A673 (cell line): ENCODE results near the gene RPS6KA1. TPM values are rescaled to one million over a fixed set of nuclear protein-coding genes. Genes with fewer than 3 reads are reported as not detected.

Source experiments
- BruUV-seq: library from RNA; stranded (reverse); fragments of 400-500 nt; replicated peaks from 2 replicates; lab custom pipeline; 2021; lab: Mats Ljungman, UMichigan
- CTCF ChIA-PET: fragments of 300-600 bp; sonication (Branson Sonifier 250); formaldehyde crosslinking; loops from one replicate; lab custom pipeline; 2022; ENCODE audit warnings: antibody characterized with exemption; lab: Charles Lee
- POLR2A ChIA-PET: fragments of 300-600 bp; sonication (Branson Sonifier 250); formaldehyde crosslinking; loops from one replicate; lab custom pipeline; 2022; ENCODE audit warnings: antibody characterized with exemption; ENCODE audit not compliant: low non-redundant PET; lab: Charles Lee
- DNase-seq: peaks from one replicate; pipeline ENCODE4 v3.0.0-alpha.2; 2015; ENCODE audit warnings: low spot score
- H3K27ac ChIP-seq: fragments of 200-600 bp; sonication (generic); 2 replicates; pipeline ENCODE4 v1.5.1; 2016; ENCODE audit warnings: mixed run types, low read depth, mild to moderate bottlenecking, mixed read lengths, antibody characterized with exemption, low read length; ENCODE audit not compliant: poor library complexity, severe bottlenecking
- H3K27me3 ChIP-seq: fragments of 200-600 bp; sonication (generic); replicated peaks from 2 replicates; pipeline ENCODE4 v1.6.1; 2017; ENCODE audit warnings: mixed run types, low read depth, mild to moderate bottlenecking, mixed read lengths, antibody characterized with exemption, low read length; ENCODE audit not compliant: insufficient read depth, poor library complexity
- H3K36me3 ChIP-seq: fragments of 200-600 bp; sonication (generic); 2 replicates; pipeline ENCODE4 v1.6.1; 2016; ENCODE audit warnings: mixed run types, mild to moderate bottlenecking, mixed read lengths, antibody characterized with exemption, low read length; ENCODE audit not compliant: insufficient read depth, poor library complexity, severe bottlenecking
- H3K4me1 ChIP-seq: fragments of 200-600 bp; sonication (generic); 2 replicates; pipeline ENCODE4 v1.6.1; 2017; ENCODE audit warnings: mixed run types, mild to moderate bottlenecking, mixed read lengths, antibody characterized with exemption, low read length; ENCODE audit not compliant: insufficient read depth, poor library complexity, severe bottlenecking
- H3K4me3 ChIP-seq: fragments of 200-600 bp; sonication (generic); 2 replicates; pipeline ENCODE4 v1.5.1; 2016; ENCODE audit warnings: low read depth, mixed run types, mild to moderate bottlenecking, mixed read lengths, low read length; ENCODE audit not compliant: poor library complexity, severe bottlenecking
- H3K9me3 ChIP-seq: fragments of 200-600 bp; sonication (generic); 2 replicates; pipeline ENCODE4 v1.6.1; 2016; ENCODE audit warnings: mixed run types, low read depth, mild to moderate bottlenecking, mixed read lengths, antibody characterized with exemption, low read length; ENCODE audit not compliant: poor library complexity, severe bottlenecking
- CTCF ChIP-seq: fragments of 300-800, 200-600 bp; sonication (generic); conservative IDR thresholded peaks from 2 replicates; pipeline ENCODE4 v1.5.1; 2017; ENCODE audit warnings: low read depth, mild to moderate bottlenecking, antibody characterized with exemption, low read length, moderate library complexity, mixed read lengths
- EZH2 ChIP-seq: fragments of 200-600 bp; sonication (generic); IDR thresholded peaks from 2 replicates; pipeline ENCODE4 v1.6.1; 2017; ENCODE audit warnings: borderline replicate concordance, low read depth, mild to moderate bottlenecking, mixed read lengths, antibody characterized with exemption, low read length; ENCODE audit not compliant: poor library complexity, severe bottlenecking
- intact Hi-C: fragments of 100-400 bp; cut with micrococcal nuclease; formaldehyde crosslinking; loops from one replicate; pipeline ENCODE4 v1.10.0; 2022; ENCODE audit not compliant: unreplicated experiment
- total RNA-seq: library from RNA; stranded (reverse); gene quantifications from 2 replicates; pipeline ENCODE4 v1.2.3, GENCODE V29; 2021

The RPS6KA1 gene
- total RNA-seq, 1 experiment from 2014 or later: 6.3 TPM

DNA sequence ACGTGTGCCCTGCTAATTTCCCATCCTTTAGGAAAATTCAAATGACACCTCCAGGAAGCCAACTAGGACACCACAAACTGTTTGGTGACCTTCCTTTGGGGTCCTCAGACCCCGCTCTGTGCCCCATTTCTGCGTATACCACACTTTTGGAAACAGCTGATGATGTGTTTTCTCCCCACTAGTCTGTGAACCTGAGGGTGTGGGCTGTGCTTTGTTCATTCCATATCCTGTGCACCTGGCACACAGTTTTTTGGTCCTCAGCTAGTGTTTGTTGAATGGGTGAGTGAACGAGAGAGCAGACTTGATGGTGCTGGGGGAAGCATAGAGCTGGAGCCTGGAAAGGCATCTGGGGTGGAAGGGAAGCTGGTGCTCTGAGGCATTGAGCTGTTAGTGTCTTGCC is 48.6 kb downstream of the RPS6KA1 start:
- H3K27ac ChIP-seq: no peak overlapping the region
- intact Hi-C loops: no loop called here
- no peaks in the 10 kb centered on the region for H3K27me3 ChIP-seq
- H3K4me1 ChIP-seq: no peaks in the 10 kb centered on the region
- H3K9me3 ChIP-seq: no peaks in the 10 kb centered on the region
- BruUV-seq: no TSS peak
- TF ChIP-seq CTCF: no peak
- TF ChIP-seq EZH2: no peak
- no peaks in the 10 kb centered on the region for H3K36me3 ChIP-seq
- ChIA-PET POLR2A (no interaction called here), CTCF (interaction anchor here (0.8 kb wide), 1 partner anchor 161 kb away, joined by 3 read pairs; no protein-coding TSS in a partner anchor)
- H3K4me3 ChIP-seq: no peak overlapping the region
- DNase-seq: no peak

DNA sequence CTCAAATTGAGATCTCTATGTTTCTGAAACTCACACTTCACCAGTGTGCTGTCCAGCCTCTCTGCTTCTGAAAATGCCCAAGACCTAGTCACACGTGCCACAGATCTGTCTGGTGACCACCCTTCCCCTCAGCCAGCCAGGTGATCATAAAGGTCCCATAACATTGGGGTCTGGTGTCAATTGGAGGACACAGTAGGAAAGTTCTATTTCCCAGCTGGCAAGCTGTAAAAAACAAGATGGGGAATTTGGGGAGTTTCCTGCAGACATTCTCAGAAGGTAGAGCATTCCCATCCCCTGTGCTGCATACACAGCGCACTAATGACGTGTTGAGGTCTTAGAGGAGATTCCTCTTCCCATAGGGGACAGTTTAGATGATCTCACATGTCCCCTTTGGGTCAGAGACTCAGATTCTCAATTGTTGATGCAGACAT is 50.1 kb downstream of the RPS6KA1 start:
- intact Hi-C loops: no loop called here
- POLR2A ChIA-PET: no interaction called here

DNA sequence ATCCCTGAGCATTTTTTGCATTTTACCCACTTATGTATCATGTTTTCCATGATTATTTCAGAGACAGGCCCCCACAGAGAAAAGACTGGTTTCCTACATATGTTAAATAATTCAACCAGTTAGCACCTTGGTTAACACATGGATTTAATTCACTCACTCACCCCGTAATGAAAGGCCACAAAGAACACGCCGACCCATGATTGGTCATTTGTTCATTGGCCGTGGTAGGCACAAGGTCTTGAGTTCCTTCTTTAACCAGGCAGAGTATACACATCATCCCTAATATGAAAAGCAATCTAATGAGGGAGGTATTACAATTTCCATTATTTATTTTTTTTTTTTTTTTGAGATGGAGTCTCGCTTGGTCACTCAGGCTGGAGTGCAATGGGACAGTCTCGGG is 50.6 kb downstream of the RPS6KA1 start:
- BruUV-seq: no TSS peak
- TF ChIP-seq EZH2 (no peak), CTCF (no peak)
- no peaks in the 10 kb centered on the region for H3K4me1 ChIP-seq
- H3K27me3 ChIP-seq: no peaks in the 10 kb centered on the region
- ChIA-PET POLR2A (no interaction called here), CTCF (no interaction called here)
- no peak overlapping the region for H3K27ac ChIP-seq
- intact Hi-C loops: no loop called here
- no peaks in the 10 kb centered on the region for H3K9me3 ChIP-seq
- no peaks in the 10 kb centered on the region for H3K36me3 ChIP-seq
- DNase-seq: no peak
- H3K4me3 ChIP-seq: no peak overlapping the region

More for the DNA sequence above, 50.1 kb downstream of the RPS6KA1 start:
- TF ChIP-seq EZH2: no peak
- TF ChIP-seq CTCF: no peak
- Histone ChIP-seq H3K27me3 (no peaks in the 10 kb centered on the region), H3K27ac (no peak overlapping the region), H3K4me1 (no peaks in the 10 kb centered on the region), H3K9me3 (no peaks in the 10 kb centered on the region), H3K36me3 (no peaks in the 10 kb centered on the region), H3K4me3 (no peak overlapping the region)
- BruUV-seq: no TSS peak
- CTCF ChIA-PET: no interaction called here
- no peak for DNase-seq
